ENCODE results near the gene KMO.

KMO gene

GRCh38 chr1:241630899-241631298 lies 98.7 kb downstream of the KMO start:
- TF ChIP-seq CTCF (conservative IDR thresholded peaks at IDR 0.05) = no peak
- no peak overlapping the region for H3K27ac ChIP-seq

GRCh38 chr1:241631674-241632073 lies 99.5 kb downstream of the KMO start:
- TF ChIP-seq CTCF (conservative IDR thresholded peaks at IDR 0.05) = no peak
- no peak overlapping the region for H3K27ac ChIP-seq

- TF ChIP-seq CTCF (conservative IDR thresholded peaks at IDR 0.05) = no peak
Observed at GRCh38 chr1:241632987-241633386, 100.8 kb downstream of the KMO start.

GRCh38 chr1:241635556-241636152 lies 103.5 kb downstream of the KMO start:
- H3K27ac ChIP-seq = no peak overlapping the region
- TF ChIP-seq CTCF (conservative IDR thresholded peaks at IDR 0.05) = no peak

More at GRCh38 chr1:241632987-241633386, 100.8 kb downstream of the KMO start:
- H3K27ac ChIP-seq = no peak overlapping the region

GRCh38 chr1:241636291-241636690 lies 104.1 kb downstream of the KMO start:
- TF ChIP-seq CTCF (conservative IDR thresholded peaks at IDR 0.05) = no peak
- no peak overlapping the region for H3K27ac ChIP-seq

GRCh38 chr1:241637046-241637590 lies 104.9 kb downstream of the KMO start:
- no peak overlapping the region for H3K27ac ChIP-seq
- TF ChIP-seq CTCF (conservative IDR thresholded peaks at IDR 0.05) = no peak

GRCh38 chr1:241637604-241638003 lies 105.4 kb downstream of the KMO start:
- TF ChIP-seq CTCF (conservative IDR thresholded peaks at IDR 0.05) = no peak
- H3K27ac ChIP-seq = no peak overlapping the region
